CD14-positive monocyte (primary cell): ENCODE results near the gene ARID3A. TPM values are rescaled to one million over a fixed set of nuclear protein-coding genes. Genes with fewer than 3 reads are reported as not detected.

Experiments used
- DNase-seq, 3 donors: peaks; one replicate each; pipeline ENCODE4 v3.0.0-alpha.2; 2011 to 2022
- H2AFZ ChIP-seq: 2 replicates; pipeline ENCODE4 v1.6.0; 2012; ENCODE audit warnings: mild to moderate bottlenecking, low read depth, low read length, inconsistent platforms; ENCODE audit not compliant: insufficient read depth, poor library complexity, severe bottlenecking
- H3K27ac ChIP-seq, 2 donors: 1 replicate in 1 of 2; 2 replicates in 1 of 2; pipeline ENCODE4 v1.5.1; 2012 to 2013; ENCODE audit warnings: low read length in 2 of 2, control low read depth in 1 of 2, inconsistent platforms in 1 of 2, low read depth in 1 of 2, mild to moderate bottlenecking in 1 of 2
- H3K27me3 ChIP-seq, 2 donors: one replicate each; pipeline versions ENCODE4 v1.6.0 to v1.6.1; 2011 to 2013; ENCODE audit warnings: low read length in 2 of 2; ENCODE audit not compliant: control insufficient read depth in 2 of 2, insufficient read depth in 2 of 2
- H3K36me3 ChIP-seq, 2 donors: replicated peaks in 1 of 2; 1 replicate in 1 of 2; 2 replicates in 1 of 2; pipeline versions ENCODE4 v1.5.1 to v1.6.1; 2012 to 2013; ENCODE audit warnings: low read length in 2 of 2, control low read depth in 1 of 2, inconsistent platforms in 1 of 2, mild to moderate bottlenecking in 1 of 2; ENCODE audit not compliant: insufficient read depth in 2 of 2, control insufficient read depth in 1 of 2
- H3K4me1 ChIP-seq, 2 donors: 1 replicate in 1 of 2; 2 replicates in 1 of 2; pipeline versions ENCODE4 v1.5.1 to v1.6.1; 2012 to 2013; ENCODE audit warnings: low read length in 2 of 2, control low read depth in 1 of 2, inconsistent platforms in 1 of 2, mild to moderate bottlenecking in 1 of 2, moderate library complexity in 1 of 2; ENCODE audit not compliant: insufficient read depth in 2 of 2, control insufficient read depth in 1 of 2
- H3K4me2 ChIP-seq: replicated peaks from 2 replicates; pipeline ENCODE3; 2012; ENCODE audit warnings: low read length, moderate library complexity, mild to moderate bottlenecking; ENCODE audit not compliant: poor library complexity, severe bottlenecking; ENCODE audit errors: extremely low read depth
- H3K4me3 ChIP-seq, 3 experiments: fragments of 200-600 bp in 1 of 3; sonication (generic) in 1 of 3; replicated peaks in 1 of 3; 1 replicate in 2 of 3; 2 replicates in 1 of 3; pipeline ENCODE4 v1.5.1; 2011 to 2013; ENCODE audit warnings: low read length in 3 of 3, mild to moderate bottlenecking in 3 of 3, control low read depth in 2 of 3, low read depth in 2 of 3, inconsistent platforms in 1 of 3, moderate library complexity in 1 of 3
- H3K79me2 ChIP-seq: 2 replicates; pipeline ENCODE4 v1.6.0; 2012; ENCODE audit warnings: mild to moderate bottlenecking, control low read depth, inconsistent platforms, low read length, moderate library complexity; ENCODE audit not compliant: insufficient read depth
- H3K9ac ChIP-seq: 2 replicates; pipeline ENCODE4 v1.6.0; 2017; ENCODE audit warnings: low read length, mild to moderate bottlenecking; ENCODE audit not compliant: insufficient read depth, poor library complexity, severe bottlenecking
- H3K9me3 ChIP-seq, 2 donors: replicated peaks in 1 of 2; 1 replicate in 1 of 2; 2 replicates in 1 of 2; pipeline versions ENCODE4 v1.5.1 to v1.6.1; 2012 to 2013; ENCODE audit warnings: low read length in 2 of 2, control low read depth in 1 of 2; ENCODE audit not compliant: control insufficient read depth in 1 of 2, insufficient read depth in 1 of 2
- H4K20me1 ChIP-seq: 2 replicates; pipeline ENCODE4 v1.6.0; 2012; ENCODE audit warnings: mild to moderate bottlenecking, low read length, control low read depth, moderate library complexity; ENCODE audit not compliant: insufficient read depth
- H3K27ac Mint-ChIP-seq, 7 donors: one replicate each; pipeline ENCODE4 v1.8.0; 2020; ENCODE audit warnings: mild to moderate bottlenecking in 7 of 7, mixed read lengths in 7 of 7, moderate library complexity in 6 of 7, inconsistent platforms in 2 of 7
- H3K27me3 Mint-ChIP-seq, 3 donors: one replicate each; pipeline ENCODE4 v1.8.0; 2021 to 2022; ENCODE audit warnings: low read depth in 3 of 3, mild to moderate bottlenecking in 3 of 3, mixed read lengths in 3 of 3, moderate library complexity in 3 of 3, inconsistent platforms in 1 of 3
- H3K36me3 Mint-ChIP-seq, 2 donors: one replicate each; pipeline ENCODE4 v1.8.0; 2020; ENCODE audit warnings: mixed read lengths in 2 of 2, inconsistent platforms in 1 of 2, mild to moderate bottlenecking in 1 of 2
- H3K4me1 Mint-ChIP-seq: one replicate; pipeline ENCODE4 v1.8.0; 2020; ENCODE audit warnings: mild to moderate bottlenecking, mixed read lengths
- H3K4me3 Mint-ChIP-seq, 2 donors: one replicate each; pipeline ENCODE4 v1.8.0; 2020; ENCODE audit warnings: mild to moderate bottlenecking in 2 of 2, mixed read lengths in 2 of 2, moderate library complexity in 1 of 2
- H3K9me3 Mint-ChIP-seq, 7 donors: one replicate each; pipeline ENCODE4 v1.8.0; 2020 to 2022; ENCODE audit warnings: mixed read lengths in 7 of 7, mild to moderate bottlenecking in 6 of 7, moderate library complexity in 6 of 7, inconsistent platforms in 2 of 7
- CTCF ChIP-seq: fragments of 200-600 bp; IDR thresholded peaks from one replicate; pipeline ENCODE4 v1.8.0; 2022; ENCODE audit warnings: antibody characterized with exemption, mild to moderate bottlenecking
- WGBS: methylation state at CpG from one replicate; pipeline ENCODE4 v1.1.5; 2013; ENCODE audit warnings: missing lambda C conversion rate; ENCODE audit not compliant: insufficient coverage; 5-methylcytosine and 5-hydroxymethylcytosine counted together
- intact Hi-C, 2 donors: fragments of 100-400 bp; cut with micrococcal nuclease; formaldehyde crosslinking; loops; one replicate each; pipeline versions ENCODE4 v1.15.0 to v1.15.1; 2023
- polyA plus RNA-seq, 3 donors: library from polyadenylated mRNA; depleted of rRNA in 1 of 3; unstranded in 2 of 3; stranded (reverse) in 1 of 3; fragments of 300-500 nt in 2 of 3; fragments of >200 nt in 1 of 3; fragmentation: Illumina TruSeq in 2 of 3; gene quantifications; 1 replicate in 2 of 3; 2 replicates in 1 of 3; pipeline ENCODE4 v1.2.3, GENCODE V29; 2012 to 2021

ARID3A gene
- polyA plus RNA-seq, 3 donors: 2.1 to 41.6 (median 3.2) TPM

GRCh38 chr19:950352-951066 lies 24.7 kb downstream of the ARID3A start:
- Histone ChIP-seq H3K4me3 (no peak overlapping the region), H3K9ac (no peak overlapping the region), H3K27me3 (no peaks in the 10 kb centered on the region), H3K9me3 (no peaks in the 10 kb centered on the region), H3K4me1 (peaks cover 46% of the 10 kb centered on the region in 2 donors), H3K4me2 (no peak overlapping the region), H3K27ac (no peak overlapping the region), H3K36me3 (peaks cover 0 to 3% of the 10 kb centered on the region in 2 donors), H3K79me2 (peaks cover 97% of the 10 kb centered on the region), H2AFZ (no peak overlapping the region), H4K20me1 (peaks cover 99% of the 10 kb centered on the region)
- peaks cover 0 to 3% (median 0%) of the 10 kb centered on the region in 3 donors for H3K27me3 Mint-ChIP-seq
- no peak for DNase-seq
- H3K36me3 Mint-ChIP-seq: peaks cover 7 to 32% of the 10 kb centered on the region in 2 donors
- H3K4me3 Mint-ChIP-seq: no peak overlapping the region
- intact Hi-C loops: no loop called here
- H3K27ac Mint-ChIP-seq: peak overlapping the region in 5 of 7 donors; percentile 5 to 70 (median 50)
- WGBS: 99% methylated on average over 11 of the region's 17 CpGs
- H3K9me3 Mint-ChIP-seq: no peaks in the 10 kb centered on the region
- TF ChIP-seq CTCF: no peak
- H3K4me1 Mint-ChIP-seq: peaks cover 47% of the 10 kb centered on the region

- no peaks in the 10 kb centered on the region for H3K27me3 ChIP-seq
- H3K79me2 ChIP-seq: peaks cover 98% of the 10 kb centered on the region
- TF ChIP-seq CTCF: no peak
- H3K9ac ChIP-seq: peak overlapping the region; percentile 52
- DNase-seq: no peak
- Mint-ChIP-seq H3K27ac (peak overlapping the region in 2 of 7 donors; percentile 25 to 50), H3K4me3 (peak overlapping the region in 1 of 2 donors; percentile 39), H3K9me3 (no peaks in the 10 kb centered on the region), H3K36me3 (peaks cover 7 to 26% of the 10 kb centered on the region in 2 donors), H3K27me3 (peaks cover 0 to 3% (median 0%) of the 10 kb centered on the region in 3 donors), H3K4me1 (peaks cover 37% of the 10 kb centered on the region)
- 86% methylated on average over 10 of the region's 14 CpGs for WGBS
- peak overlapping the region in 1 of 2 donors; percentile 60 for H3K27ac ChIP-seq
- peak overlapping the region in 1 of 3 experiments; percentile 60 for H3K4me3 ChIP-seq
- peaks cover 39% of the 10 kb centered on the region in 2 donors for H3K4me1 ChIP-seq
- H3K4me2 ChIP-seq: peak overlapping the region; percentile 66
- intact Hi-C loops: no loop called here
- no peaks in the 10 kb centered on the region for H3K9me3 ChIP-seq
- no peak overlapping the region for H2AFZ ChIP-seq
- peaks cover 99% of the 10 kb centered on the region for H4K20me1 ChIP-seq
- H3K36me3 ChIP-seq: peaks cover 0 to 6% of the 10 kb centered on the region in 2 donors
Measured at GRCh38 chr19:952049-952679, 26.3 kb downstream of the ARID3A start.
